GM11168 (cell line): ENCODE data around the gene CTLA4.

Source experiments
- in situ Hi-C: fragments of 300-500 bp; cut with MboI; formaldehyde crosslinking; loops from one replicate; pipeline ENCODE4 v1.12.0; 2022; ENCODE audit warnings: low sequenced_read_pairs; ENCODE audit not compliant: unreplicated experiment

The CTLA4 gene

GRCh38 chr2:203867561-203868200 lies at the start of gene CTLA4:
CTLA4 (plus strand) TSS chr2:203867771; CDS start chr2:203867943, 172 bp downstream.
- in situ Hi-C loops: no loop called here

GRCh38 chr2:203818656-203819055 lies 48.9 kb upstream of the CTLA4 start:
- in situ Hi-C loops: no loop called here

- in situ Hi-C loops: no loop called here
These were observed 48.0 kb upstream of the CTLA4 start for GRCh38 chr2:203819434-203820133.

- in situ Hi-C loops: no loop called here
These were observed 46.6 kb upstream of the CTLA4 start for GRCh38 chr2:203820969-203821368.

- in situ Hi-C loops: no loop called here
These were observed 45.3 kb upstream of the CTLA4 start for GRCh38 chr2:203822240-203822639.

GRCh38 chr2:203823173-203823572 lies 44.4 kb upstream of the CTLA4 start:
- in situ Hi-C loops: no loop called here

GRCh38 chr2:203824057-203824456 lies 43.5 kb upstream of the CTLA4 start:
- in situ Hi-C loops: no loop called here

GRCh38 chr2:203824603-203825002 lies 43.0 kb upstream of the CTLA4 start:
- in situ Hi-C loops: no loop called here

- in situ Hi-C loops: no loop called here
These were observed 40.9 kb upstream of the CTLA4 start for GRCh38 chr2:203826704-203827103.

GRCh38 chr2:203830304-203831055 lies 37.1 kb upstream of the CTLA4 start:
- in situ Hi-C loops: no loop called here

- in situ Hi-C loops: no loop called here
These were observed 32.2 kb upstream of the CTLA4 start for GRCh38 chr2:203835420-203835819.

GRCh38 chr2:203835892-203836800 lies 31.4 kb upstream of the CTLA4 start:
- in situ Hi-C loops: no loop called here

- in situ Hi-C loops: no loop called here
These were observed 26.8 kb upstream of the CTLA4 start for GRCh38 chr2:203840655-203841205.

GRCh38 chr2:203841654-203842053 lies 25.9 kb upstream of the CTLA4 start:
- in situ Hi-C loops: no loop called here

- in situ Hi-C loops: no loop called here
These were observed 25.2 kb upstream of the CTLA4 start for GRCh38 chr2:203842373-203842772.

- in situ Hi-C loops: no loop called here
These were observed 21.0 kb upstream of the CTLA4 start for GRCh38 chr2:203846490-203847105.

GRCh38 chr2:203849010-203849409 lies 18.6 kb upstream of the CTLA4 start:
- in situ Hi-C loops: no loop called here

- in situ Hi-C loops: no loop called here
These were observed 14.8 kb upstream of the CTLA4 start for GRCh38 chr2:203852760-203853159.

GRCh38 chr2:203853271-203853670 lies 14.3 kb upstream of the CTLA4 start:
- in situ Hi-C loops: no loop called here

- in situ Hi-C loops: no loop called here
These were observed 13.8 kb upstream of the CTLA4 start for GRCh38 chr2:203853722-203854121.
